GM18873 (cell line): Measurements from ENCODE around the gene MAPK8IP3.
"Not testable (repeated sequence)": the region's sequence is repeated elsewhere in the genome, so short reads cannot be mapped to it uniquely, and the experiment has no call there.

Experiments
- ATAC-seq: cut with Tn5 transposase; IDR thresholded peaks from one replicate; pipeline ENCODE4 v1.9.1; 2021; ENCODE audit warnings: mild to moderate bottlenecking, moderate library complexity, moderate number of reproducible peaks; ENCODE audit not compliant: unreplicated experiment, low FRiP score

MAPK8IP3 gene

DNA sequence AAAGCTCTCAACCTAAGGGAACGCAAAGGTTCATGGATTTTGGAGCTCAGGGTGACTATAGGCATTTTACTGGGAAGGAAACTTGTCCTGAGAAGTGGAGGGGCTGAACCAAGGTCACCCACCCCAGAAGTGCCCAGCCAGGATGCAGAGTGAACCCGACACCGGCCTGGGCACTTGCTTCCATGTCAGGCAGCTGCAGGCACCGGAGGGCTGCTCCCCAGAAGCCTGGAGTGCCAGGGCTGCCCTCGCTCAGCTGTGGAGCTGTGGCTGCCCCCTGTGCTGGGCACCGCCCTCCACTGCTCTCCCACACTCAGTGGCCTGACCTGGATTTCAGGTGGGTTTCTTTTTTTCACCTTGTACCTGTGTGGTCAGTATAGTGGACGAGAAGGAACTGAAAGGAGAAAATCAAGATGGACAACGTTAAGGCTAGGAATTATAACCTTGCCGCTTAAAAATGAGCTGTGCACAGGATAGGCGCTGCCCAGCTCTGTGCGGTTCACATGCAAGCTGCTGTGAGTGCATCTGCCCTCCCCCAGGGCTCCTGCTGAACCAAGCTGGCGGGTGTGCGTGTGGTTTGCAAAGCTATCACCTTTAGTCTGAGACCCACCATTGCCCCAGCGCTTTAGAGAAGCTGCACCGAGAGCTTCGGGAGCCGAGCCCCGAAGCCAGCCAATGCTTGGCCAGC, 2.2 kb downstream of the MAPK8IP3 start:
- ATAC-seq, result no peak

DNA sequence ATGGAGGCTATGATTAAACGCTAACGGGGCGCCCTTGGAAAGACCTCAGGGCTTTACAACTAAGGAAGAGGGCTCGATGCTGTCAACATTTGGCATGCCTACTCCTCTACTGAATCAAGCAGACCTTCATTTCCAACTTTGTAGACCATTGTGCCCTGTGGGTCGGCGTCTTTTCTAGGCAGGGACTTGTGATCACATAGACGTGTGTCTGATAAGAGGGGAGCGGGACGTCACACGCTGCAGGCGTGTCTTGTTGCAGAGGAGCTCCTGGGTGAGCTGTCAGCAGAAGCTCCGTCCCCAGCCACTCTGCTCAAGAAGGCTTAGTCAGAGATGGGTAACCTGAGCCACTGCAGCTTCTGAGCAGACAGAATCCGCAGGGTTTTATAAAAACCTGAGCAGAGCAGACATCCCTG, 2.8 kb downstream of the MAPK8IP3 start:
- ATAC-seq, result no peak

GRCh38 chr16:1709356-1709755, 3.4 kb downstream of the MAPK8IP3 start:
- no peak for ATAC-seq

GRCh38 chr16:1710811-1711507, 5.0 kb downstream of the MAPK8IP3 start:
- ATAC-seq, result no peak

DNA sequence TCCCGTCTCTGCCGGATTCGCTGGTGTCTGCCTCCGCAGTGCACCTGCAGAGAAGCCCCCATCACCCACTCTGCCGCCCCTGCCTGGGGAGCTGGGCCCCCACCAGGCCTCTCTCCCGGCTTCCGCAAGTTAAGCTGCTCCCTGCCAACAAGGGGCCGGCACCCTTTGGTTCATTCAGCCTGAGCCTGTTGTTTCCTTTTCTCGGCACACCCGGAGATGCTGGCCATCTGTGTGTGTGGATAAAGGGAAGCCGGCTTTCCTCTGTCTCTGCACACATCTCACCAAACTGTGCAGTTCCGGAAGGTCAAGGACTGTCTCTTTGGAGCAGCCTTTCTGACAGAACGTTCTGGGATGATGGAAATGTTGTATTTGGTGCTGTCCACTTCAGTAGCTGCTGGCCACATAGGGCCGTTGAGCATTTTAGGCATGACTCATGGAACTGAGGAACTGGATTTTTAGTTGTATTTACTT, 6.8 kb downstream of the MAPK8IP3 start:
- ATAC-seq, result no peak

- no peak for ATAC-seq
These were observed 7.3 kb downstream of the MAPK8IP3 start for GRCh38 chr16:1713331-1713730.

DNA sequence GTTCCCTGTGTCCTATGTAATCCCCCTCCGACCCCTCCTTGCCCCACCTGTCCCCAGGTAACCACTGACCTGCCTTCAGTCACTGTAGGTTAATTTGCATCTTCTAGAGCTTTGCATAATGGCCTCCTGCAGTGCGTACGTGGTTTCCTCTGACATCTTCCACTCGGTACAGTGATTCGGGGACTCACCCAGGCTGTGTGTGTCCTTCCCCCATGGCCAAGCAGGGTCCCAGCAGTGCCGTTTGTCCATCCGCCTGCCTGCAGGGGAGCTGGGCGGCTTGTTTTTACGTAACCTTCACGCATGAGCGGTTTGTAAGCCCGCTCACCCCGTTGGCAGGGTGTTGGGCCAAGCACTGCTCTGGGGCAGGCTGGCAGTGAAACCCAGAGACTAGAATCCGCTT, 7.9 kb downstream of the MAPK8IP3 start:
- ATAC-seq, result no peak

- ATAC-seq, result no peak
These were observed 9.2 kb downstream of the MAPK8IP3 start for GRCh38 chr16:1715220-1715619.

- ATAC-seq, result not testable (repeated sequence)
These were observed 12.2 kb downstream of the MAPK8IP3 start for GRCh38 chr16:1718236-1718635.

GRCh38 chr16:1719559-1720229, 13.7 kb downstream of the MAPK8IP3 start:
- ATAC-seq, result not testable (repeated sequence)

GRCh38 chr16:1721372-1721771, 15.4 kb downstream of the MAPK8IP3 start:
- ATAC-seq, result no peak

GRCh38 chr16:1723450-1724147, 17.6 kb downstream of the MAPK8IP3 start:
- no peak for ATAC-seq

- ATAC-seq, result no peak
These were observed 18.5 kb downstream of the MAPK8IP3 start for GRCh38 chr16:1724491-1724890.

GRCh38 chr16:1726661-1727502, 20.9 kb downstream of the MAPK8IP3 start:
- no peak for ATAC-seq

DNA sequence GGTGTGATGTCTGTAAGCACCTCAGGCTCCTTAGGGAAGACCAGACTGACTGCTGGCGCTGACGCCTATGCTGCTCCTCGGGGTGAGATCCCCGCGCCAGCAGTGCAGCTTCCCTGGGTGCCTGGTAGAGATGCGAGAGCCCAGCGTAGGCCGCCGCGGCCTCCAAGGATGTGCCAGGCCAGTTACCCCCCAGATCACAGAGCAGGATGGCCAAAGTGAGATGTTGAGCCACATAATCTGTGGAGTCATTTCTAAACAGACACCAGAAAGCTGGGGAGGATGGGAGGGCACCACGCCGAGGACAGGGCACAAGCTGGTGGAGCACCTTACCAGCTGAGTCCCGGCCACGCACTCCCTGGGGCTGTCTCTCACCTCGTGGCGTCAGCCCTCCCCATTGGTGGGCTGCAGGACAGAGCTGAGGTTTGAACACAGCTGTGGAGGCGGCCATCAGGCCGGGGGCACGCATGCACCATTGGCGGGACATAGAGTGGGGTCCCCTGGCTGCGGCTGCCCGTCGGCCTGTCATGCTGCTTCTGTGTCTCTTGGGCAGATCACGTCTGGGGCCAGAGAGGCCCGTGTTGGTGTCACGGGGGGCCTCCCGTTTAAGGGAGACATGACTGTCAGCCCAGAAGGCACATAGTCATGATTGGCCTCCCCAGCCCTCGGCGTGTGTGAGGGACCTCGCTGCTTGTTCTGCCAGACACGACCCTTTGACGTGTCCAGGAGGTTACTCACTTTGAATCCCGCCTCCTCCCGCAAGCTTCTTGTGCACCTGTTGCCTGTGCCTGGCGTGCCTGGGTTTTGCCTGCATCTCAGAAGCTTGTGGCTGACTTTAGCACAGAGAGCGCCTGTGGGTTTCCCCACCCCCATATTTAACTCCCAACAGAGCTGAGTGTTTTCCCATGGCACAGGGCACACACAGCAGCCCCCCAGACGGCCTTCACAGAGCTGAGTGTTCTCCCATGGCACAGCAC, 21.9 kb downstream of the MAPK8IP3 start:
- ATAC-seq, result no peak

DNA sequence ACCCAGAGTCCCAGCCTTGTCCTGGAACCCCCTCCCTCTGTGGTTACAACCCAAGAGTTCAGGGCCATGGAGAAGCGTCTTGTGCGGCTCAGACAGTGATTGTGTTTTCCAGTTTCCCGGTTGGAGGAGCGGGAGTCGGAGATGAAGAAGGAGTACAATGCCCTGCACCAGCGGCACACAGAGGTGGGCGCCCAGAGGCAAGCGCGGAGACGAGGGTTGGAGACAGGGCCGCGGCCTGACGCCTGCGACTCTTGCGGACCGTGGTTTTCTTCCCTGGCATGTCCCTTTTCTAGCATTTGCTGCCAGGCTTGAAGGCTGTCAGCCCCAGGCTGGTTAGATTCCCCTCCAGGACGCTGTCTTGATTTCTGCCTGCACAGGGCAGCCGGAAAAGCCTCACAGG, 23.0 kb downstream of the MAPK8IP3 start:
- ATAC-seq, result no peak

DNA sequence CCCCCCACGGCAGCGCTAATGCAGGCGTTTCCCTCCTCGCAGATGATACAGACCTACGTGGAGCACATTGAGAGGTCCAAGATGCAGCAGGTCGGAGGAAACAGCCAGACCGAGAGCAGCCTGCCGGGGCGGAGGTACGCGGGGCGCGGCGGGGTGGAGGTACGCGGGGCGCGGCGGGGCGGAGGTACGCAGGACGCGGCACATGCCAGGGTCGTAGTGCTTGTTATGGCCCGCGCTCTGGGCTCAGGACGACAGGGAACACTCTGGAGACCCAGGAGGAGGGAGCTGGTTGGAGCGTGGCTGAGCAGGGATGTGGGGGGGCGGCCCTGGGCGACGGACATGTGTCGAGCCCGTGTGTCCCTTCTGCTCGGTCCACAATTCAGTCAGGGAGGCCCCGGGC, 23.4 kb downstream of the MAPK8IP3 start:
- no peak for ATAC-seq

GRCh38 chr16:1731073-1731472, 25.1 kb downstream of the MAPK8IP3 start:
- ATAC-seq, result no peak

DNA sequence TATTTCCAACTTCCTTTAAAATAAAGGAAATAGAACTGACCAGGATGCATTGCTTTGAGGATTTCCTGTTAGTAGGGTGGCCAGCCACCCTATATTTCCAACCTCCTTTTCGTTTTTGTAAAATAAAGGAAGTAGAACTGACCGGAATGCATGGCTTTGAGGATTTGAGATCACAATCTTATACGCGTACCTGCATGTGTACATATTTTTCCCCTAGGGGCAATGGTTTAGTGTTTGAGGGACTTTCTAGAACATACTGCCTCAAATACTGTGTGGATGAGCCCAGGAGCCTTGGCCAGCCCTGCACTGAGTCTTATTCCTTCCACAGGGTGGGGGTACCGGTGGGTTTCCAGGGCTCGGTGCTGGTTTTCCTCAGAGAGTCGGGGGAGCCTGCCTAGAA, 25.6 kb downstream of the MAPK8IP3 start:
- no peak for ATAC-seq
